Ishikawa (cell line): ENCODE data around the gene RGS9BP.

Experiments used
- CEBPB ChIP-seq: IDR thresholded peaks from 2 replicates; pipeline ENCODE4 v1.6.1; 2012
- EGR1 ChIP-seq: IDR thresholded peaks from 2 replicates; pipeline ENCODE4 v1.6.1; 2012
- EP300 ChIP-seq: IDR thresholded peaks from 2 replicates; pipeline ENCODE4 v1.6.1; 2012; ENCODE audit warnings: borderline replicate concordance
- FOXM1 ChIP-seq: IDR thresholded peaks from 2 replicates; pipeline ENCODE4 v1.6.1; 2012; ENCODE audit warnings: low read depth, borderline replicate concordance
- MAX ChIP-seq: IDR thresholded peaks from 2 replicates; pipeline ENCODE4 v1.6.1; 2012
- NFIC ChIP-seq: IDR thresholded peaks from 2 replicates; pipeline ENCODE4 v1.6.1; 2012
- RAD21 ChIP-seq: IDR thresholded peaks from 2 replicates; pipeline ENCODE4 v1.6.1; 2012; ENCODE audit warnings: low read depth
- TAF1 ChIP-seq: IDR thresholded peaks from 2 replicates; pipeline ENCODE4 v1.6.1; 2012; ENCODE audit warnings: low read depth, mild to moderate bottlenecking
- TCF12 ChIP-seq: IDR thresholded peaks from 2 replicates; pipeline ENCODE4 v1.6.1; 2012; ENCODE audit warnings: low read depth
- TEAD4 ChIP-seq: IDR thresholded peaks from 2 replicates; pipeline ENCODE4 v1.6.1; 2012
- YY1 ChIP-seq: IDR thresholded peaks from 2 replicates; pipeline ENCODE4 v1.6.1; 2012; ENCODE audit warnings: low read depth
- TF ChIP-seq, protein P1 (sequence below): IDR thresholded peaks from 2 replicates; pipeline ENCODE4 v1.6.1; 2012; ENCODE audit warnings: low read depth, mild to moderate bottlenecking

DNA sequence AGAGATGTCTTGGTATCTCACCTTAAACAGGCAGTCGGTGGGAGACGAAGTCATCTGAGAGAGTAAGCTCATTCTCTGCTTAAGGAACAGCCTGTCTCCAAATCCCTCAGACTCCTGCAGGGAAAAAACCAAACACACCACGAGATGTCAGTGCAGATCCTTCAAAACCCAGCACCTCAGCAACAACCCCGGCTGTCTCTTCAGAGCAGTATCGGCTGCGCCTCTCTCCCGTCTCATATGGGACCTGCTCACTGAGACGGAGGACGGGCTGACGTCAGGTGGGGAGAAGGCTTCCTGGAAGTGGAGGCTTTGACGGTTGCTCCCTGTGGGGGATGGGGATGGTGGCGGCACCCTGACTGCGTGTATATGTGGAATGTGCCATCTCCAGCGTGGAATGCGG, 44.3 kb upstream of the RGS9BP start:
- TF ChIP-seq CEBPB (no peak), YY1 (no peak), RAD21 (no peak), EP300 (no peak), FOXM1 (no peak), NFIC (no peak), TCF12 (no peak), MAX (no peak), TAF1 (no peak), TEAD4 (no peak), EGR1 (no peak)
- TF ChIP-seq, protein P1, sequence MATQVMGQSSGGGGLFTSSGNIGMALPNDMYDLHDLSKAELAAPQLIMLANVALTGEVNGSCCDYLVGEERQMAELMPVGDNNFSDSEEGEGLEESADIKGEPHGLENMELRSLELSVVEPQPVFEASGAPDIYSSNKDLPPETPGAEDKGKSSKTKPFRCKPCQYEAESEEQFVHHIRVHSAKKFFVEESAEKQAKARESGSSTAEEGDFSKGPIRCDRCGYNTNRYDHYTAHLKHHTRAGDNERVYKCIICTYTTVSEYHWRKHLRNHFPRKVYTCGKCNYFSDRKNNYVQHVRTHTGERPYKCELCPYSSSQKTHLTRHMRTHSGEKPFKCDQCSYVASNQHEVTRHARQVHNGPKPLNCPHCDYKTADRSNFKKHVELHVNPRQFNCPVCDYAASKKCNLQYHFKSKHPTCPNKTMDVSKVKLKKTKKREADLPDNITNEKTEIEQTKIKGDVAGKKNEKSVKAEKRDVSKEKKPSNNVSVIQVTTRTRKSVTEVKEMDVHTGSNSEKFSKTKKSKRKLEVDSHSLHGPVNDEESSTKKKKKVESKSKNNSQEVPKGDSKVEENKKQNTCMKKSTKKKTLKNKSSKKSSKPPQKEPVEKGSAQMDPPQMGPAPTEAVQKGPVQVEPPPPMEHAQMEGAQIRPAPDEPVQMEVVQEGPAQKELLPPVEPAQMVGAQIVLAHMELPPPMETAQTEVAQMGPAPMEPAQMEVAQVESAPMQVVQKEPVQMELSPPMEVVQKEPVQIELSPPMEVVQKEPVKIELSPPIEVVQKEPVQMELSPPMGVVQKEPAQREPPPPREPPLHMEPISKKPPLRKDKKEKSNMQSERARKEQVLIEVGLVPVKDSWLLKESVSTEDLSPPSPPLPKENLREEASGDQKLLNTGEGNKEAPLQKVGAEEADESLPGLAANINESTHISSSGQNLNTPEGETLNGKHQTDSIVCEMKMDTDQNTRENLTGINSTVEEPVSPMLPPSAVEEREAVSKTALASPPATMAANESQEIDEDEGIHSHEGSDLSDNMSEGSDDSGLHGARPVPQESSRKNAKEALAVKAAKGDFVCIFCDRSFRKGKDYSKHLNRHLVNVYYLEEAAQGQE: no peak
